CD4-positive, alpha-beta memory T cell (primary cell): ENCODE measurements around the gene PRIMA1. TPM values are rescaled to one million over a fixed set of nuclear protein-coding genes. Genes with fewer than 3 reads are reported as not detected.

Experiments
- CTCF ChIA-PET: fragments of 350-600 bp; sonication (Branson Sonifier 250); formaldehyde crosslinking; loops from one replicate; lab custom pipeline; 2021; ENCODE audit warnings: inconsistent platforms; ENCODE audit not compliant: partially characterized antibody; lab: Charles Lee
- POLR2A ChIA-PET: fragments of 350-600 bp; sonication (Branson Sonifier 250); formaldehyde crosslinking; loops from one replicate; lab custom pipeline; 2021; ENCODE audit not compliant: partially characterized antibody; lab: Charles Lee
- DNase-seq, 5 donors: peaks; one replicate each; pipeline versions ENCODE4 v3.0.0 to v3.0.0-alpha.2; 2020 to 2022; ENCODE audit warnings: mixed read lengths in 1 of 5
- H3K27ac ChIP-seq: one replicate; pipeline ENCODE4 v1.7.0; 2013; ENCODE audit warnings: low read depth, low read length
- H3K27me3 ChIP-seq: 2 replicates; pipeline ENCODE4 v1.7.0; 2013; ENCODE audit warnings: mild to moderate bottlenecking, low read length, moderate library complexity; ENCODE audit not compliant: insufficient read depth
- H3K36me3 ChIP-seq: 2 replicates; pipeline ENCODE4 v1.7.0; 2013; ENCODE audit warnings: mild to moderate bottlenecking, low read length, moderate library complexity; ENCODE audit not compliant: insufficient read depth
- H3K4me1 ChIP-seq: 2 replicates; pipeline ENCODE4 v1.7.0; 2013; ENCODE audit warnings: mild to moderate bottlenecking, low read length, moderate library complexity; ENCODE audit not compliant: insufficient read depth
- H3K4me3 ChIP-seq, 2 donors: one replicate each; pipeline ENCODE4 v1.7.0; 2013; ENCODE audit warnings: low read length in 2 of 2, mild to moderate bottlenecking in 1 of 2
- H3K9me3 ChIP-seq, 2 donors: one replicate each; pipeline ENCODE4 v1.7.0; 2013; ENCODE audit warnings: low read length in 2 of 2, control low read depth in 1 of 2; ENCODE audit not compliant: control insufficient read depth in 1 of 2
- H3K27ac Mint-ChIP-seq, 7 donors: one replicate each; pipeline ENCODE4 v1.8.0; 2020 to 2021; ENCODE audit warnings: mixed read lengths in 7 of 7, mild to moderate bottlenecking in 6 of 7, inconsistent platforms in 3 of 7, moderate library complexity in 3 of 7
- H3K27me3 Mint-ChIP-seq, 2 donors: one replicate each; pipeline ENCODE4 v1.8.0; 2020 to 2021; ENCODE audit warnings: mixed read lengths in 2 of 2
- H3K36me3 Mint-ChIP-seq, 2 donors: one replicate each; pipeline ENCODE4 v1.8.0; 2020 to 2021; ENCODE audit warnings: mixed read lengths in 2 of 2, inconsistent platforms in 1 of 2, mild to moderate bottlenecking in 1 of 2
- H3K4me1 Mint-ChIP-seq, 4 donors: one replicate each; pipeline ENCODE4 v1.8.0; 2020 to 2021; ENCODE audit warnings: mixed read lengths in 4 of 4, mild to moderate bottlenecking in 1 of 4
- H3K4me3 Mint-ChIP-seq, 8 donors: one replicate each; pipeline ENCODE4 v1.8.0; 2020 to 2021; ENCODE audit warnings: mixed read lengths in 8 of 8, mild to moderate bottlenecking in 7 of 8, moderate library complexity in 6 of 8, inconsistent platforms in 3 of 8
- H3K9me3 Mint-ChIP-seq, 8 donors: one replicate each; pipeline ENCODE4 v1.8.0; 2020 to 2021; ENCODE audit warnings: mixed read lengths in 8 of 8, mild to moderate bottlenecking in 5 of 8, inconsistent platforms in 3 of 8, moderate library complexity in 1 of 8
- intact Hi-C: fragments of 100-400 bp; cut with micrococcal nuclease; formaldehyde crosslinking; loops from one replicate; pipeline ENCODE4 v1.15.1; 2023
- polyA plus RNA-seq, 2 donors: library from polyadenylated mRNA; unstranded; fragments of 300-500 nt; fragmentation: Illumina TruSeq; gene quantifications; one replicate each; pipeline ENCODE4 v1.2.3, GENCODE V29; 2021
- total RNA-seq, 2 experiments: library from RNA; stranded (reverse); gene quantifications; one replicate each; pipeline ENCODE4 v1.2.3, GENCODE V29; 2021

Gene PRIMA1
- total and polyA plus RNA-seq, 4 experiments from 2014 or later: not detected

DNA sequence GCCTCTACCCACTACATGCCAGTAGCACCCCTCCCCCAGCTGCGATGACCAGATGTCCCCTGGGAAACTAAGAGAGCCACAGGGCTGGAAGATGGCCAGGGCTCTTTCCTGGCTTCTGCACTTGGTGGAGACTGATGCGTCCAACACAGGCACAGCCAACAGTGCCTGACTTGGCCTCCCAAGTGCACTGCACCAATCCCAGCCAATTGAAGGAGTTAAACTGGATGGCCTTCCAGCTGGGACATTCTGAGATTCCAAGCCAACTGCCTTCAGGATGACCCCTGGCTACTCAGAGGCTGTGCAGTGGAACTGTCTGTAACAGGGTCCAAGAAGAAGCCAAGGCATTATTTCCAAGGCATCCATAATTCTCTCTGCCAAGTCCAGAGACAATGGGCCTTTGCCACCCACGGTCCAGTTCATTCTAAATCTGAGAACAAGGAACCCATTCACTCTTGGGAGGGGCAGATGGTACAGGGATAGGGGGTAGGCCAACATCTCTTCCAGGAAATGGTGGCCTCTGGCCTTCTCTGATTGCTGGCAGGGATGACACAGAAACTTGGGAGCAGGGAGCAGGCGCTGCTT lies 35.2 kb downstream of the PRIMA1 start:
- H3K4me3 ChIP-seq: no peak overlapping the region
- Mint-ChIP-seq H3K9me3 (no peaks in the 10 kb centered on the region), H3K4me3 (no peak overlapping the region), H3K27me3 (peaks cover 0 to 3% of the 10 kb centered on the region in 2 donors), H3K27ac (no peak overlapping the region), H3K4me1 (no peaks in the 10 kb centered on the region), H3K36me3 (no peaks in the 10 kb centered on the region)
- POLR2A ChIA-PET: no interaction called here
- H3K4me1 ChIP-seq: no peaks in the 10 kb centered on the region
- H3K36me3 ChIP-seq: no peaks in the 10 kb centered on the region
- DNase-seq: no peak
- intact Hi-C loops: no loop called here
- H3K27me3 ChIP-seq: no peaks in the 10 kb centered on the region
- H3K9me3 ChIP-seq: no peaks in the 10 kb centered on the region
- CTCF ChIA-PET: no interaction called here
- no peak overlapping the region for H3K27ac ChIP-seq

DNA sequence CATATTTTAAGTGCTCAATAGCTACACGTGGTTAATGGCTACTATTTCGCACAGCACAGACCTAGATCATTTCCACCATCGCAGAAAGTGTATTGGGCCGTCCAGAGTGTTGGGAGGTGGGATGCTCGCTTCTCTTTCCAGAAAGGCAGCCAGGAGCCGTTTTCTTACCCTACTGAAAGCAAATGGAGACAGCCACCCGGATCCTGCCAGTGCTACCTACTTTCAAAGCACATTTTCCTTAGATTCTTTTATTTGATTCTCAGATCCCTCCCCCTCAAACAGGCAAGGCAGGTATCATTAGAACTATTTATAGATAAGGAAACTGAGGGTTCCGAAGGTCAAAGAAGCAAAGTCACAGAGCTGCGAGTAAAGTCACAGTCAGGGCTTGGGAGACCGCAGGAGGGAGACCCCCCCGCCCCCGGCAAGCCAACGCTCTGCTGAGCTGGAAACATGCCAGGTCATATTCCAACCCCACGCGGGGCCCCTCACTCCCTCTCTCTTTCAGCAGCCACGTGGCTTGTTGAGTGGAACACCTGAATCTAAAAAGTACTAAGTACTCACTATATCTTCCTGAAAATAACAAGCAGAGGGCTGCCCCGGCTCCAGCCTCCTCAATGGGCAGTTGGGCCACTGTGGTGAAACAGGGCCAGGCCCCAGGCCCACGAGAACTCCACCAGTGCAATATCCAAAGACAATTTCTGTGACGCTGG lies 36.2 kb downstream of the PRIMA1 start:
- Histone ChIP-seq H3K36me3 (no peaks in the 10 kb centered on the region), H3K9me3 (no peaks in the 10 kb centered on the region), H3K27me3 (no peaks in the 10 kb centered on the region), H3K4me1 (no peaks in the 10 kb centered on the region), H3K27ac (no peak overlapping the region), H3K4me3 (no peak overlapping the region)
- ChIA-PET CTCF (interaction anchor here (1.2 kb wide), 1 partner anchor 10 kb away, joined by 3 read pairs; no protein-coding TSS in a partner anchor), POLR2A (no interaction called here)
- Mint-ChIP-seq H3K36me3 (no peaks in the 10 kb centered on the region), H3K4me1 (no peaks in the 10 kb centered on the region), H3K27ac (no peak overlapping the region), H3K4me3 (no peak overlapping the region), H3K27me3 (peaks cover 0 to 3% of the 10 kb centered on the region in 2 donors), H3K9me3 (peaks cover 0 to under 1% (median 0%) of the 10 kb centered on the region in 8 donors)
- intact Hi-C loops: no loop called here
- no peak for DNase-seq

DNA sequence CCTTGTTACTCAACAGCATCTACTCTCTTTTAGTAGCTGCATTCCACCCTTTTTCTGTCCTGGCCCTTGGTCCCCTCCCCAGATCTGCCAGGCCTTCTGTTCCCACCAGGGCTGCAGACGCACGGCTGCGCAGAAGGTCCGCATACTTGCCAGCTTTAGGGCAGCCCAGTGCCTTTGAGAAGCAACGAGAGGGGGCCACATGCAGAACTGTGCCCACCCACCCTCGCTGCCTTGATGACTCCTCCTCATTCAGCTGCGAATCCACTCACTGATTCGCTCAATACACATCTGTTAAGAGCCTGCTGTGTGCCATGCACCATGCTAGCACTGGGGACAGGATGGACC lies 39.2 kb downstream of the PRIMA1 start:
- H3K4me3 ChIP-seq: no peak overlapping the region
- no peak overlapping the region for H3K27ac ChIP-seq
- no peak overlapping the region for H3K4me3 Mint-ChIP-seq
- ChIA-PET POLR2A (no interaction called here), CTCF (no interaction called here)
- H3K4me1 Mint-ChIP-seq: no peaks in the 10 kb centered on the region
- H3K36me3 Mint-ChIP-seq: no peaks in the 10 kb centered on the region
- no peaks in the 10 kb centered on the region for H3K4me1 ChIP-seq
- no peaks in the 10 kb centered on the region for H3K36me3 ChIP-seq
- no peaks in the 10 kb centered on the region for H3K27me3 ChIP-seq
- intact Hi-C loops: no loop called here
- H3K27me3 Mint-ChIP-seq: peaks cover 3 to 7% of the 10 kb centered on the region in 2 donors
- no peak for DNase-seq
- H3K9me3 ChIP-seq: no peaks in the 10 kb centered on the region
- no peak overlapping the region for H3K27ac Mint-ChIP-seq
- H3K9me3 Mint-ChIP-seq: peaks cover 0 to 3% (median 0%) of the 10 kb centered on the region in 8 donors

DNA sequence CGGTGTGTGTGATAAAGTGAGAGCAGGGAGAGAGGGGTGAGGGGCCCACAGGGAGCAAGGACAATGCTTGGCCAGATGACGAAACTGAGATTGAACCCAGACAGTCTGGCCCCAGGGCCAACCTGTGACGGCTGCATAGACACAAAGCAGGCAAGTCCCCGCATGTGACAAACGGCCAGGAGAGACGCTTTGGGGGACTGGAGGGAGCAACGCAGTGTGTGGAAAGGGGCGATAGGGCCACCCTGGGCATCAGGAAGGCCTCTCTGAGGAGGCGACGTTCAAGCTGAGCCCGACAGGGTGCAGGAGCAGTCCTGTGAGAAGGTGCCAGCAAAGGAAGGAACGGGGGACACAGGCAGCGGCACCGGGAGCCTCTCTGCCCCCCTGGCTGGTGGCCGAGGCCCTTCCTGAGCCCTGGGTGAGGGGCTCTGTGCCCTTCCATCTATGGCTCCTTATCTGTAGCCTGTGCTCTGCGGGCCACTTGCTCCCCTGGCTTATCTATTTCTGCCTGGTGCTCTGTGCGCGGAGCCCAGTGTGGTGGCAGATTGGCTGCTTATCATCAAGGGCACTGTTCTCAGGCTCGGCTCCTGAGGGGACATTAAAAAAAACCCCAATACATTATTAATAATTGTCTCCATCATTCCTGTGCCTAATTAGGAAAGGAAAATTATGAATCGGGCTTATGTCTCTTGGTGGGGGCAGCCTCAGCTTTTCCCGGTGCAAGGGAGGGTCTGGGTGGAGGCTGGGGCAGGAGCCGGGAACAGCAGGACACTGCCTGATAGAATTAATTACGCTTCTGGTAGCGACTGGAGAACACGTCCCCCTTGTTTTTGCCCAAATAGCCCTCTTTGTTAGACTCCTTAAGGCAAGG lies 39.8 kb downstream of the PRIMA1 start:
- CTCF ChIA-PET: no interaction called here
- peak overlapping the region in 1 of 7 donors; percentile 16 for H3K27ac Mint-ChIP-seq
- no peak for DNase-seq
- peaks cover 0 to 3% (median 0%) of the 10 kb centered on the region in 8 donors for H3K9me3 Mint-ChIP-seq
- H3K27me3 Mint-ChIP-seq: peaks cover 3 to 7% of the 10 kb centered on the region in 2 donors
- no peak overlapping the region for H3K27ac ChIP-seq
- H3K4me1 Mint-ChIP-seq: no peaks in the 10 kb centered on the region
- intact Hi-C loops: no loop called here
- H3K4me1 ChIP-seq: no peaks in the 10 kb centered on the region
- H3K36me3 Mint-ChIP-seq: no peaks in the 10 kb centered on the region
- no peak overlapping the region for H3K4me3 ChIP-seq
- no peaks in the 10 kb centered on the region for H3K9me3 ChIP-seq
- POLR2A ChIA-PET: no interaction called here
- H3K36me3 ChIP-seq: no peaks in the 10 kb centered on the region
- no peaks in the 10 kb centered on the region for H3K27me3 ChIP-seq
- no peak overlapping the region for H3K4me3 Mint-ChIP-seq

DNA sequence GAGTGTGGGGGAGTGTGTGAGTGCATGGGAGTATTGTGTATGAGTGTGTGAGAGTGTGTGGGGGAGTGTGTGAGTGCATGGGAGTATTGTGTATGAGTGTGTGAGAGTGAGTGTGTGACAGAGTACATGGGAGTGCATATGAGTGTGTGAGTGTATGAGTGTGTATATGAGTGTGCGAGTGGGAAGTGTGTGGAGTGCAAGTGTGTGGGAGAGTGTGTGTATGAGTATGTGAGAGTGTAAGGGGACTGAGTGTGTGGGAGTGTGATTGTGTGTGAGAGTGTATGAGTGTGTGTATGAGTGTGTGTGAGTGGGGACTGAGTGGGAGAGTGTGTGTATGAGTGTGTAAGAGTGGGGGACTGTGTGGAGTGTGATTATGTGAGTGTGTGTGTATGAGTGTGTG lies 40.7 kb downstream of the PRIMA1 start:
- H3K4me3 Mint-ChIP-seq: no peak overlapping the region
- intact Hi-C loops: no loop called here
- no peaks in the 10 kb centered on the region for H3K4me1 Mint-ChIP-seq
- Histone ChIP-seq H3K27me3 (no peaks in the 10 kb centered on the region), H3K4me3 (no peak overlapping the region), H3K36me3 (no peaks in the 10 kb centered on the region), H3K4me1 (no peaks in the 10 kb centered on the region), H3K9me3 (no peaks in the 10 kb centered on the region), H3K27ac (no peak overlapping the region)
- peaks cover 5 to 7% of the 10 kb centered on the region in 2 donors for H3K27me3 Mint-ChIP-seq
- H3K27ac Mint-ChIP-seq: no peak overlapping the region
- no peaks in the 10 kb centered on the region for H3K36me3 Mint-ChIP-seq
- ChIA-PET CTCF (no interaction called here), POLR2A (no interaction called here)
- H3K9me3 Mint-ChIP-seq: peaks cover 0 to 3% (median 0%) of the 10 kb centered on the region in 8 donors
- no peak for DNase-seq

- no peak overlapping the region for H3K4me3 ChIP-seq
Observed at GRCh38 chr14:93747102-93747501, 41.2 kb downstream of the PRIMA1 start.

DNA sequence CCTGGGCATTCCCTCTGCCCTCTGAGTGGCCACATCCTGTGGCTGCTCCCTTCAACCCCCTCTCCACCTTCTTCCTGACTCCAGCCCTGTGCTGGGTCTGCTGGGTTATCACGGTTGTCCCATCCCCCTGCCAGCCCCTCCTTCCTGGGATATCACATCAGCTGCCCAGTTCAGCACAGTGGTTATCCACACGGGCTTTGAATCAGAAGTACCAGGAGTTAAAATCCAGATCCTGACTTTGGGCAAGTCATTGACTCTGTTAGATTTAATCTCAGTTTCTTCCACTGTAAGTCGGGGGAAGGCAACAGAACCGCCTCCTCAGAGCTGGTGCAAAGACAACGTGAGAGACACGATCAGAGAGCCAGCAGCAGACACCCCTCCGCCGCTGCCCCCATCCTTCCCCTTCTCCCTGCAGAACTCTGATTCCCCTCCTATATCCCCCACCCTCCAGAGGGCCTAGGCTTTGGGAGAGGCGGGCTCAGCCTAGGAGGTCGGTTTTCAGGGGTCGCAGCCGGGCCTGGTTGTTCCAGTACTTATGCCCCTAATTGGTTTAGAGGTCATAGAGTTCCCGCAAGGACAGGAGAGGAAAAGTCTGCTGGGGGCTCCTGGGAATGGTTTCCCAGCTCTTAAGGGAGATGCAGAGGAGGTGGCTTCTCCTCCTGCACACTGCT lies 42.5 kb downstream of the PRIMA1 start:
- Histone ChIP-seq H3K4me3 (no peak overlapping the region), H3K27ac (no peak overlapping the region), H3K9me3 (no peaks in the 10 kb centered on the region), H3K36me3 (no peaks in the 10 kb centered on the region), H3K27me3 (no peaks in the 10 kb centered on the region), H3K4me1 (no peaks in the 10 kb centered on the region)
- DNase-seq: no peak
- intact Hi-C loops: no loop called here
- Mint-ChIP-seq H3K4me3 (no peak overlapping the region), H3K27ac (no peak overlapping the region), H3K9me3 (peaks cover 0 to 3% (median 0%) of the 10 kb centered on the region in 8 donors), H3K27me3 (peaks cover 5 to 7% of the 10 kb centered on the region in 2 donors), H3K4me1 (no peaks in the 10 kb centered on the region), H3K36me3 (no peaks in the 10 kb centered on the region)
- ChIA-PET CTCF (no interaction called here), POLR2A (no interaction called here)

More at GRCh38 chr14:93747102-93747501, 41.2 kb downstream of the PRIMA1 start:
- no peak overlapping the region for H3K27ac Mint-ChIP-seq
- H3K4me3 Mint-ChIP-seq: no peak overlapping the region
- Histone ChIP-seq H3K27me3 (no peaks in the 10 kb centered on the region), H3K36me3 (no peaks in the 10 kb centered on the region), H3K27ac (no peak overlapping the region), H3K4me1 (no peaks in the 10 kb centered on the region), H3K9me3 (no peaks in the 10 kb centered on the region)
- no peaks in the 10 kb centered on the region for H3K4me1 Mint-ChIP-seq
- H3K27me3 Mint-ChIP-seq: peaks cover 5 to 7% of the 10 kb centered on the region in 2 donors
- H3K36me3 Mint-ChIP-seq: no peaks in the 10 kb centered on the region
- no peak for DNase-seq
- POLR2A ChIA-PET: no interaction called here
- intact Hi-C loops: no loop called here
- CTCF ChIA-PET: no interaction called here
- H3K9me3 Mint-ChIP-seq: peaks cover 0 to 3% (median 0%) of the 10 kb centered on the region in 8 donors
